Stimulated activated CD4-positive, alpha-beta T cell treated with anti-CD3 and anti-CD28 coated beads, Interleukin-2, amount 100 ng/mL, for 24 hours (primary cell): ENCODE measurements around the gene FOXP3.
A peak's percentile ranks its signal among the peaks of the same experiment; 100 is the strongest.
"Not testable (repeated sequence)": the region's sequence is repeated elsewhere in the genome, so short reads cannot be mapped to it uniquely, and the experiment has no call there.

Experiments
- DNase-seq, 2 donors: peaks; one replicate each; pipeline ENCODE4 v3.0.0-alpha.2; 2020

Gene FOXP3, protein sequence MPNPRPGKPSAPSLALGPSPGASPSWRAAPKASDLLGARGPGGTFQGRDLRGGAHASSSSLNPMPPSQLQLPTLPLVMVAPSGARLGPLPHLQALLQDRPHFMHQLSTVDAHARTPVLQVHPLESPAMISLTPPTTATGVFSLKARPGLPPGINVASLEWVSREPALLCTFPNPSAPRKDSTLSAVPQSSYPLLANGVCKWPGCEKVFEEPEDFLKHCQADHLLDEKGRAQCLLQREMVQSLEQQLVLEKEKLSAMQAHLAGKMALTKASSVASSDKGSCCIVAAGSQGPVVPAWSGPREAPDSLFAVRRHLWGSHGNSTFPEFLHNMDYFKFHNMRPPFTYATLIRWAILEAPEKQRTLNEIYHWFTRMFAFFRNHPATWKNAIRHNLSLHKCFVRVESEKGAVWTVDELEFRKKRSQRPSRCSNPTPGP

DNA sequence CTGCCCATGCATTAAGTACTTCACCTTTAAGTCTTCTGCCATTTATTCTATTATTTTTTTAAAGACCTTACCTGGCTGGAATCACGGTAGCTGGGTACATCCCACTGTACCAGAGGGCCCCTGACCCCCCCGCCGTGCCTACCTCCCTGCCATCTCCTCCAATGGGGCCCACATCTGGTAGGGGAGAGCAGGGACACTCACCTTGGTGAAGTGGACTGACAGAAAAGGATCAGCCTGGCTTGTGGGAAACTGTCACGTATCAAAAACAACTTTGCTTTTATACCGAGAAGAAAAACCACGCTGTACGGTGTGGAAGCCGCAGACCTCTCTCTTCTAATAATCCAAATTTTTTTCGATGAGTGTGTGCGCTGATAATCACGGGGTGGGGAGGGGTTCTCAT is at the start of gene FOXP3:
TSS of gene FOXP3 (minus strand) at position 251 of the 400 bp plus-strand sequence. CDS start 6,205 bp downstream, outside the sequence.
- no peak for DNase-seq

- no peak for DNase-seq
Observed at GRCh38 chrX:49312176-49312575, 47.7 kb upstream of the FOXP3 start.

- DNase-seq, result no peak
Observed at GRCh38 chrX:49310371-49310770, 45.9 kb upstream of the FOXP3 start.

GRCh38 chrX:49309401-49309981 is 45.0 kb upstream of the FOXP3 start:
- DNase-seq, result no peak

GRCh38 chrX:49308604-49309269 is 44.2 kb upstream of the FOXP3 start:
- DNase-seq, result peak in 1 of 2 donors; percentile 6

GRCh38 chrX:49307775-49308174 is 43.3 kb upstream of the FOXP3 start:
- DNase-seq, result not testable (repeated sequence)

DNA sequence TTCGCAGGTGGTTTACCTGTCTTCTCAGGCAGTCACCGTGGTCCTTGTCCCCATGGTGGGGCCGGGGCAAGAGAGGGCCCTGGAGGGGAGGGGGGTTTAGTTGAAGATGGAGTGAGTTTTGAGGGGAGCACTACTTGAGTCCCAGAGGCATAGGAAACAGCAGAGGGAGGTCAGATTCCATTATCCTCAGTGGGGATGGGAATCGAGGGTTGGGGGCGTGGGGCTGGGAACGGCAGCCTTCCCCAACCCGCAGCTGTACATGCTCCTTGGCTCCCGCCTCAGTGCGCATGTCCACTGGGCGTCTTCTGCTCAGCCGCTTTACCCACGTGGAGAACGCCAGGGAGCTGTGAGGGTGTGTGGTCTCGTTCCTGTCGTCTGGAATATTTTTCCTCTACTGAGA is 38.8 kb upstream of the FOXP3 start, which contains the start of gene GAGE10:
TSS of gene GAGE10 (plus strand) at position 301 of the 400 bp plus-strand sequence. CDS start 1,214 bp downstream, outside the sequence.
- DNase-seq, result no peak

DNA sequence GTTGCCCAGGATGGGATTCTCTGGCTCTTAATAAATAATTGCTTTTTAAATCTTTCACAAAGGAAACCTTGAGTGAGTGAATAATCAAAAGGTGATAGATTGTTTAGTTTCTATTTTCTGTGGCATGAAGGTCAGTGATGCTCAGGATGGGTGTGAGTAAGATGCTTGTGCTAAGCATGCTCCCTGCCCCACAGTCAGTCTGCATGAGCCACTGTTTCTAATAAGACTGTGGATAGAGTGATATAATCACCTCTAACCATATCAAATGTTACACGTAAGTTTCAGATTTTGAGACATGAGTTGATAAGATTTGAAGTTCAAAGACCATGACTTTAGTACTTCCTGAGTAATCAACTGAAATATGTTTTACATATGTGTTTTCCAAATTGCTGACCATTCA is 36.2 kb upstream of the FOXP3 start:
- DNase-seq, result no peak

DNA sequence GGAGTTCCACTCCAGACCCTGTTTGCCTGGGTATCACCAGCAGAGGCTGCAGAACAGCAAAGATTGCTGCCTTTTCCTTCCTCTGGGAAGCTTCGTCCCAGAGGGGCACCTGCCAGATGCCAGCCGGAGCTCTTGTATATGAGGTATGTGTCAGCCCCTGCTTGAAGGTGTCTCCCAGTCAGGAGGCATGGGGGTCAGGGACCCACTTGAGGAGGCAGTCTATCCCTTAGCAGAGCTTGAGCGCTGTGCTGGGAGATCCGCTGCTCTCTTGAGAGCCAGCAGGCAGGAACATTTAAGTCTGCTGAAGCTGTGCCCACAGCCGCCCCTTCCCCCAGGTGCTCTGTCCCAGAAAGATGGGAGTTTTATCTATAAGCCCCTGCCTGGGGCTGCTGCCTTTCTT is 34.8 kb upstream of the FOXP3 start:
- not testable (repeated sequence) for DNase-seq

DNA sequence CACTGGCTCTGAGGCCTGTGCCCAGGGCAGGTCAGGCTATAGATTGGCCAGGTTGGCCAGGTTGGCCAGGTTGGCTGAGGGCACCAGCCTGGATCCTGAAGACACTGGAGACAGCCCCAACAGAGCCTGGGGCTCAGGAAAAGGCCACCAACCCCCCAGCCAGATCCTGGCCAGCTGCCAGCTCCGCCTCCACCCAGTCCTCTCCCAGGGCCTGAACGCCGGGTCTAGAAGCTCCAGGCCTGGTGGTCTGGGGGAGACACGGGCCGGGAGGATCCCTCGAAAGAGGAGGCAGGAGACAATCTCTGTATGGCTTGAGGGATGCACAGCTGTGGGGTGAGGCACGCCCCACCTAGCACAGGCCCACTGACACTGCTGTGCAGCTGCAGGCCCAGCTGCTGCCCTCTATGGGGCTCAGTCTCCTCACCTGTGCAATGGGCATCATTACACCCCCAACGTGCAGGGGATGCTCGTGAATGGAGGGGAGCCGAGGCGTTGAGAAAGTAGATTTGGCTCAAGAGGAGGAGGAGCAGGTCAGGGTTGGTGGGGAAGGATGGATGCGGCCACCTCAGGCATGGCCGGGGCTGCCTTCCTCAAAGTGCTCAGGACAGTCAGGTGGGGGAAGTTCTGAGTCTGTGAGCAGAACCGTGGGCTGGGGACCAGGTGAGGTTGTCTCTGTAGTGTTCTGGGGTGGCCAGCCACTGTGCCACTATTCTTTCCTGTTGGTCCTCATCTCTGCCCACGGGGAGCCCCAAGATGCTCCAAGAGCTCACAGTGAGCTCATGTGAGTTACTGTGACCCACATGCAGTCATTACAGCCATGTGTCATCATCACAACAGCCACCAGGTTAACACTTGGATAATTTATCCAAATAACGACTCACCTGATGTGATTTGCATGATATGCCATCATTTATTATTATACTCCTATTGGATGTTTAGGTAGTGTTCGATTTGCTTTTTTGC is 28.2 kb upstream of the FOXP3 start:
- DNase-seq, result no peak

- peak; percentile 78 to 79 for DNase-seq
Observed at GRCh38 chrX:49291615-49292337, 27.3 kb upstream of the FOXP3 start.

DNA sequence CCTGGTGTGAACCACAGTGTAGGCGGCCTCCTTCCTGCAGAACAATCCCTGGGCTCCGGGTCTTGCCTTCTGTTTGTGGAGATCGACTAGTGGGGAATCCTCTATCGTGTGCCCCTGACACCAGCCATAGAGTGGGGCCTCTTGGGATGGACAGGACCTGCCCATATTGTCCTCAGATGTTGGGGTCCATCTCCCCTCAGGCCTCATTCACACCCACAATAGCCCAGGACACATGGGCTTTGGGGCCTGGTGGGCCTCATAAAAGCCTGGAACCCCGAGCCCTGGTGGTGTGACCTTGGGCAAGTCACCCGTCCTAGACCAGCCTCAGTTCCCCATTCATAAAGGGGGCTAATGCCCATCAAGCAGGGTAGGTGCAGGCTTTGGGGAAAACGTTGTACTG is 25.7 kb upstream of the FOXP3 start:
- no peak for DNase-seq

- no peak for DNase-seq
Observed at GRCh38 chrX:49287665-49288064, 23.2 kb upstream of the FOXP3 start.

DNA sequence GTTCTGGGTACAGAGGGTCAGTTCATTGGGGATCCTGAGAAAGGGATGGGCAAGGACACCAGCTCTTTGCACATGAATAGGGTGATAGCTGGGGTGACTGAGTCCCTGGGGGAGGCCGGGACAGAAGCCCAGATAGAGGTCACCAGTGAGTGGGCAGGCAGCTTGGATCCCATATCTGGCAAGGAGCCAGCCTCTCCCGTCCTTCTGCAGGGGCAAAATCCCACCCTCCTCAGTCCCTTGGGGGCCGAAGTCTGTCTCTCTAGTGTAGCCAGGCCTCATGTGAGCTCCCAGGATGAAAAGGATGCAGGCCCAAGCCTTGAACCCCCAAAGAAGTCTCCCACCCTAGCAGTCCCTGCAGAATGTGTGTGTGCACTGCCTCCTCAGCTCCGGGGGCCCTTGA is 22.1 kb upstream of the FOXP3 start:
- DNase-seq, result no peak

GRCh38 chrX:49286136-49286535 is 21.6 kb upstream of the FOXP3 start:
- no peak for DNase-seq

DNA sequence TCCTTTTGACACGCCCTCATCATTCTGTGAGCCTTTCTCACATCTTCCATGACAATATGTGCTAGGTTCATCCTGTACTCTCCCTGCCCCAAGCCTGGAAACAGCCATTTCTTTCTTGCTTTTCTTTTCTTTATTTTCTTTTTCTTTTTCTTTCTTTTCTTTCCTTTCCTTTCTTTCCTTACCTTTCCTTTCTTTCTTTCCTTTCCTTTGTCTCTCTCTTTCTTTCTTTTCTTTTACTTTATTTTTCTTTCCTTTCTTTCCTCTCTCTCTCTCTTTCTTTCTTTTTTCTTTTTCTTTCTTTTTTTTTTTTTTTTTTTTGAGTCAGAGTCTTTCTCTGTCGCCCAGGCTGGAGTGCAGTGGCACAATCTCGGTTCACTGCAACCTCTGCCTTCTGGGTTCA is 19.7 kb upstream of the FOXP3 start:
- no peak for DNase-seq

- DNase-seq, result no peak
Observed at GRCh38 chrX:49282647-49283011, 18.1 kb upstream of the FOXP3 start.

DNA sequence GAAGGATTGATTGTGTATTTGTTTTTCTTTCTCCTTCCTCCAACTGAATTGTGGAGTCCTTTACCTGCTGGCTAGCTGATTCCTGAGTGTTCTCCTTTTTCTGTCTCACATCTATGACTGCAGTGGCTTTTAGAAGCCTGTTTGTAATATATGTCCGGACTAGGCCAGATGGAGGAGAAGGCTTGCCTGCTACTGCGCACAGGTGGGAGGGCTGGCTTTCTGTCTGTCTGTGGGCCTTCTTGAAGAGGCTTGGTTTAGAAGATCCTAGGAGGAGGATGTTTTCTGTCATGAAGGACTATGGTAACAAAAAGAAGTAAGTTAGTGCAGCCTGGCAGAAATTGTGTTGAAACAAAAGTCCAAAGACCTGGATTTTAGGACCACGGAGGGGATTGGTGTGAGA is 13.6 kb upstream of the FOXP3 start:
- no peak for DNase-seq

- no peak for DNase-seq
Observed at GRCh38 chrX:49277535-49277830, 13.0 kb upstream of the FOXP3 start.

- DNase-seq, result peak in 1 of 2 donors; percentile 21
Observed at GRCh38 chrX:49276671-49277534, 12.4 kb upstream of the FOXP3 start.

DNA sequence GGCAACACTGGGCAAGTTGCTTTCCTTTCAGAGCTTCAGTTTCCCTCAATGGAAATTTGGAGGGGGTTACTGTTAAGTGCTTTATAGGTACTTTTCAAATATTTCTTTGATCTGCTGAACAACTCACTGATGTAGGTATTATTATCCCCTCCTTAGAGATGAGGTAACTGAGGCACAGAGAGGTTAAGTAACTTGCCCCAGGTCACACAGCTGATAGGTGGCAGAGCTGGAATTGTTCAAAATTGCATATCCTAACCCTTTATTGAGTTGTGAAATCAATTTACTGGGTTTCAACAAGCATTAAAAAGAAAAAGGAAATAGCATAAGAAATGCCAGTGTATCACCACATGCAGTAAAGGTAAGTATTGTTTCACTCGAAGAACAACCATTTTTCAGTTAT is 11.7 kb upstream of the FOXP3 start:
- no peak for DNase-seq
